Stimulated activated CD8-positive, alpha-beta memory T cell treated with anti-CD3 and anti-CD28 coated beads, Interleukin-7, amount 100 ng/mL, for 1 hour (primary cell): ENCODE measurements around the gene GNE.
"Not testable (repeated sequence)": the region's sequence is repeated elsewhere in the genome, so short reads cannot be mapped to it uniquely, and the experiment has no call there.

Experiments
- DNase-seq, 2 donors: peaks; one replicate each; pipeline ENCODE4 v3.0.0-alpha.2; 2020; ENCODE audit warnings: low read depth in 2 of 2

Gene GNE

GRCh38 chr9:36207546-36208012, 50.7 kb downstream of the GNE start:
- DNase-seq: no peak

GRCh38 chr9:36207016-36207415, 51.2 kb downstream of the GNE start:
- no peak for DNase-seq

- no peak for DNase-seq
Measured at GRCh38 chr9:36204906-36205547, 53.2 kb downstream of the GNE start.

GRCh38 chr9:36194326-36195000, 63.8 kb downstream of the GNE start:
- no peak for DNase-seq

GRCh38 chr9:36193023-36193422, 65.2 kb downstream of the GNE start:
- no peak for DNase-seq

GRCh38 chr9:36192196-36192595, 66.1 kb downstream of the GNE start:
- DNase-seq: no peak

GRCh38 chr9:36191686-36192085, 66.6 kb downstream of the GNE start:
- DNase-seq: no peak

- peak; percentile 8 to 10 for DNase-seq
Measured at GRCh38 chr9:36191290-36191645, 67.0 kb downstream of the GNE start.

GRCh38 chr9:36190388-36191289, 67.6 kb downstream of the GNE start, which contains the start of gene CLTA:
Gene CLTA, plus strand, starts transcription at chr9:36190921. Its CDS starts 136 bp downstream, at chr9:36191057.
- peak; percentile 80 to 81 for DNase-seq

- no peak for DNase-seq
Measured at GRCh38 chr9:36189976-36190375, 68.3 kb downstream of the GNE start.

GRCh38 chr9:36188212-36188611, 70.0 kb downstream of the GNE start:
- DNase-seq: no peak

GRCh38 chr9:36187414-36187813, 70.8 kb downstream of the GNE start:
- DNase-seq: no peak

GRCh38 chr9:36180243-36180642, 78.0 kb downstream of the GNE start:
- not testable (repeated sequence) for DNase-seq

GRCh38 chr9:36177571-36177970, 80.7 kb downstream of the GNE start:
- no peak for DNase-seq

- DNase-seq: not testable (repeated sequence)
Measured at GRCh38 chr9:36176496-36176895, 81.8 kb downstream of the GNE start.

- not testable (repeated sequence) for DNase-seq
Measured at GRCh38 chr9:36175209-36175608, 83.0 kb downstream of the GNE start.

GRCh38 chr9:36174731-36175130, 83.5 kb downstream of the GNE start:
- DNase-seq: no peak

- no peak for DNase-seq
Measured at GRCh38 chr9:36174271-36174670, 84.0 kb downstream of the GNE start.

- DNase-seq: no peak
Measured at GRCh38 chr9:36173861-36174260, 84.4 kb downstream of the GNE start.

- no peak for DNase-seq
Measured at GRCh38 chr9:36170531-36170930, 87.7 kb downstream of the GNE start.

GRCh38 chr9:36169708-36170107, 88.5 kb downstream of the GNE start:
- DNase-seq: no peak

GRCh38 chr9:36169166-36169565, 89.1 kb downstream of the GNE start, which contains the start of gene CCIN:
Gene CCIN, plus strand, starts transcription at chr9:36169388. Its CDS starts 115 bp downstream, at chr9:36169503.
- no peak for DNase-seq
